PFSK-1 (cell line): Measurements from ENCODE around the gene LDB3.

Source experiments
- FOXP2 ChIP-seq: optimal IDR thresholded peaks from 2 replicates; pipeline ENCODE3; 2011; ENCODE audit warnings: borderline replicate concordance, control low read depth, inconsistent platforms; ENCODE audit not compliant: insufficient read depth; ENCODE audit errors: extremely low read length, extremely low read depth
- POLR2AphosphoS5 ChIP-seq: IDR thresholded peaks from 2 replicates; pipeline ENCODE4 v1.6.1; 2012; ENCODE audit warnings: low read depth, mild to moderate bottlenecking, control low read depth, low read length, moderate library complexity
- REST ChIP-seq, 2 experiments: IDR thresholded peaks; 2 replicates each; pipeline versions ENCODE4 v1.6.1 to v1.8.0; 2011 to 2012; ENCODE audit warnings: low read depth in 2 of 2, low read length in 2 of 2, control low read depth in 1 of 2, inconsistent platforms in 1 of 2, mild to moderate bottlenecking in 1 of 2, moderate library complexity in 1 of 2; ENCODE audit not compliant: insufficient read depth in 1 of 2
- SIN3A ChIP-seq: IDR thresholded peaks from 2 replicates; pipeline ENCODE4 v1.6.1; 2012; ENCODE audit warnings: mild to moderate bottlenecking, low read length, moderate library complexity, borderline replicate concordance; ENCODE audit not compliant: insufficient read depth
- TAF1 ChIP-seq: IDR thresholded peaks from 2 replicates; pipeline ENCODE4 v1.6.1; 2012; ENCODE audit warnings: low read length, control low read depth, borderline replicate concordance; ENCODE audit not compliant: insufficient read depth

The LDB3 gene

GRCh38 chr10:86663576-86664339, 4.6 kb upstream of the LDB3 start:
- no peak for TF ChIP-seq TAF1
- no peak for TF ChIP-seq POLR2AphosphoS5
- TF ChIP-seq REST (IDR thresholded peaks at IDR 0.05; ENCODE audit: insufficient read depth in 1 of 2, low read depth in 2 of 2, low read length in 2 of 2): no peak
- TF ChIP-seq SIN3A: no peak
- TF ChIP-seq FOXP2: no peak

GRCh38 chr10:86664341-86665217, 3.7 kb upstream of the LDB3 start:
- TF ChIP-seq POLR2AphosphoS5: no peak
- no peak for TF ChIP-seq SIN3A
- TF ChIP-seq TAF1: no peak

GRCh38 chr10:86665218-86665607, 3.1 kb upstream of the LDB3 start:
- TF ChIP-seq POLR2AphosphoS5 (no peak), SIN3A (no peak), REST (IDR thresholded peaks at IDR 0.05; ENCODE audit: insufficient read depth in 1 of 2, low read depth in 2 of 2, low read length in 2 of 2) (no peak), TAF1 (no peak), FOXP2 (no peak)

- no peak for TF ChIP-seq TAF1
- TF ChIP-seq REST (IDR thresholded peaks at IDR 0.05; ENCODE audit: insufficient read depth in 1 of 2, low read depth in 2 of 2, low read length in 2 of 2): no peak
- TF ChIP-seq SIN3A: no peak
- no peak for TF ChIP-seq POLR2AphosphoS5
- TF ChIP-seq FOXP2: no peak
These were observed 2.4 kb upstream of the LDB3 start for GRCh38 chr10:86665868-86666267.

GRCh38 chr10:86666538-86666937, 1.8 kb upstream of the LDB3 start:
- no peak for TF ChIP-seq SIN3A
